GM18499 (cell line): ENCODE measurements around the gene TRIM62.

Experiments used
- ATAC-seq: cut with Tn5 transposase; IDR thresholded peaks from one replicate; pipeline ENCODE4 v1.9.1; 2021; ENCODE audit warnings: moderate number of reproducible peaks; ENCODE audit not compliant: insufficient read depth, unreplicated experiment

TRIM62 gene

GRCh38 chr1:33181921-33182341 lies at the start of gene TRIM62:
TRIM62 (minus strand) TSS chr1:33182043; CDS start chr1:33181432, 611 bp downstream.
- no peak for ATAC-seq

- ATAC-seq, result no peak
Observed at GRCh38 chr1:33231166-33231565, 49.3 kb upstream of the TRIM62 start.

GRCh38 chr1:33228935-33229487 lies 47.2 kb upstream of the TRIM62 start:
- ATAC-seq, result no peak

GRCh38 chr1:33225586-33225985 lies 43.7 kb upstream of the TRIM62 start:
- ATAC-seq, result no peak

GRCh38 chr1:33224166-33224707 lies 42.4 kb upstream of the TRIM62 start:
- ATAC-seq, result no peak

GRCh38 chr1:33222381-33222780 lies 40.5 kb upstream of the TRIM62 start:
- no peak for ATAC-seq

- ATAC-seq, result no peak
Observed at GRCh38 chr1:33221385-33221758, 39.5 kb upstream of the TRIM62 start.

GRCh38 chr1:33220676-33221384 lies 39.0 kb upstream of the TRIM62 start:
- no peak for ATAC-seq

- ATAC-seq, result no peak
Observed at GRCh38 chr1:33219886-33220661, 38.2 kb upstream of the TRIM62 start.

- ATAC-seq, result no peak
Observed at GRCh38 chr1:33211972-33212371, 30.1 kb upstream of the TRIM62 start.

GRCh38 chr1:33206340-33206739 lies 24.5 kb upstream of the TRIM62 start:
- no peak for ATAC-seq

- no peak for ATAC-seq
Observed at GRCh38 chr1:33195556-33195955, 13.7 kb upstream of the TRIM62 start.

- ATAC-seq, result no peak
Observed at GRCh38 chr1:33191731-33192275, 10.0 kb upstream of the TRIM62 start.

GRCh38 chr1:33190701-33191100 lies 8.9 kb upstream of the TRIM62 start:
- ATAC-seq, result no peak

GRCh38 chr1:33188572-33189275 lies 6.9 kb upstream of the TRIM62 start:
- ATAC-seq, result no peak

GRCh38 chr1:33186936-33187335 lies 5.1 kb upstream of the TRIM62 start:
- ATAC-seq, result no peak

GRCh38 chr1:33185541-33185940 lies 3.7 kb upstream of the TRIM62 start:
- no peak for ATAC-seq

GRCh38 chr1:33183306-33183705 lies 1.5 kb upstream of the TRIM62 start:
- no peak for ATAC-seq

GRCh38 chr1:33182896-33183295 lies 1.1 kb upstream of the TRIM62 start:
- no peak for ATAC-seq

GRCh38 chr1:33182401-33182841 lies 578 bp upstream of the TRIM62 start:
- ATAC-seq, result no peak
